ENCODE measurements around the gene FBH1.

FBH1 gene

DNA sequence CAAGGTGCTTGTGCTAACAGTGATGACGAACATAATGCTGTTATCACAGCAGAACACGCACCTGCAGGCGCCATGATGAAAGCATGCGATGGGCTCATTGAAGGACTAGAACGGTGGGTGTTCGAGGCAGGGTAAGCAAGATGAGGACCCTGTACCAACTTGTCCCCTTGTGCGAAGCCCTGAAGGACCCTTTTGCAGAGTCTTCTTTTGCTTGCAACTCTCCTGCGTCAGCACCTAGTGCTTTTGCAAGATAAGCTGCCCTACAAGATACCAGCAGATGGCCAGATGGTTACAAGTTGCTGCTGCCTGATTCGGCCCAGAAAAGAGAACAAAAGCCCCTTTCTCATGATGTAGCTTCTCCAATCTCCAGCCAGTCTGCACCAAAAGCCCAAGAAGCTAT is 91.5 kb downstream of the FBH1 start:
- DNase-seq (ENCODE audit: low spot score) = no peak

DNA sequence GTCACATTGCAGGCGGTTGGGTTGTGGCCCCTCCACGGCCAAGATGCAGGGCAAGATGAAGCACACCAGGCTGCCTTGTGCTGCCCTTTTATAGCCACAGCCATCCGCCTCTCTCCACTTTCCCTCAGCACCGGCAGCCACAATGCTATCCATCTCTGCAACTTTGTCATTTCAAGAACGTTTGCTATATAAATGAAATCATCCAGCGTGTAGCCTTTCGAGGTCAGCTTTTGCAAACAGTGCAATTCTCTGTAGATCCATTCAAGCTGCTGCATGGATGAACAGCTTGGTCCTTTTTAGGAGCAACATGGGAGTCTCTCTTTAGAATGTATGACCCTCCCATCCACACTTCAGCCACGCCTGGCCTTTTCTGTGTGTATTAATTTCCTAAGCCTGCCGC is 93.7 kb downstream of the FBH1 start:
- DNase-seq (ENCODE audit: low spot score) = no peak

- no peak for DNase-seq (ENCODE audit: low spot score)
Measured at GRCh38 chr10:5985029-5985428, 95.0 kb downstream of the FBH1 start.
